Endothelial cell of umbilical vein (primary cell): ENCODE results near the gene CRELD2. TPM values are rescaled to one million over a fixed set of nuclear protein-coding genes. Genes with fewer than 3 reads are reported as not detected.

Source experiments
- BruUV-seq: library from RNA; stranded (reverse); fragments of 400-500 nt; replicated peaks from 2 replicates; lab custom pipeline; 2021; lab: Mats Ljungman, UMichigan
- CTCF ChIA-PET: fragments of 300-600, 350-600 bp; sonication (Branson Sonifier 250); formaldehyde crosslinking; loops from one replicate; lab custom pipeline; 2021; ENCODE audit warnings: antibody characterized with exemption, inconsistent platforms; lab: Charles Lee
- POLR2A ChIA-PET: fragments of 300-600, 350-600 bp; sonication (Branson Sonifier 250); formaldehyde crosslinking; loops from one replicate; lab custom pipeline; 2021; ENCODE audit warnings: antibody characterized with exemption, inconsistent platforms; lab: Charles Lee
- DNase-seq: peaks from one replicate; pipeline ENCODE4 v3.0.0-alpha.2; 2011; ENCODE audit warnings: low read depth, low spot score
- FAIRE-seq: peaks from 2 replicates; lab custom pipeline; 2011; peaks lifted over from hg19 to GRCh38; lab: Jason Lieb, UNC
- H2AFZ ChIP-seq: 2 replicates; pipeline ENCODE4 v1.6.0; 2012; ENCODE audit warnings: low read depth, low read length, control low read depth, inconsistent platforms
- H3K27ac ChIP-seq: 2 replicates; pipeline ENCODE4 v1.5.1; 2011; ENCODE audit warnings: low read depth, mild to moderate bottlenecking, control low read depth, low read length, moderate library complexity; ENCODE audit not compliant: insufficient read depth
- H3K27me3 ChIP-seq, 2 experiments: 2 replicates each; pipeline versions ENCODE4 v1.6.0 to v1.6.1; 2011; ENCODE audit warnings: low read length in 2 of 2, mixed read lengths in 1 of 2; ENCODE audit not compliant: control insufficient read depth in 2 of 2, insufficient read depth in 2 of 2
- H3K36me3 ChIP-seq, 2 experiments: 2 replicates in 1 of 2; 3 replicates in 1 of 2; pipeline ENCODE4 v1.5.1; 2011; ENCODE audit warnings: low read length in 2 of 2, mild to moderate bottlenecking in 1 of 2, moderate library complexity in 1 of 2; ENCODE audit not compliant: control insufficient read depth in 2 of 2, insufficient read depth in 2 of 2; ENCODE audit errors: extremely low read depth in 1 of 2
- H3K4me1 ChIP-seq: 3 replicates; pipeline ENCODE4 v1.5.1; 2011; ENCODE audit warnings: mild to moderate bottlenecking, low read length; ENCODE audit not compliant: control insufficient read depth, insufficient read depth; ENCODE audit errors: extremely low read depth
- H3K4me2 ChIP-seq: 2 replicates; pipeline ENCODE4 v1.6.1; 2011; ENCODE audit warnings: low read length, control low read depth, mixed read lengths; ENCODE audit not compliant: insufficient read depth
- H3K4me3 ChIP-seq, 3 experiments: fragments of 200-600 bp in 1 of 3; sonication (generic), shearing (Covaris generic) in 1 of 3; replicated peaks in 1 of 3; 2 replicates each; pipeline ENCODE4 v1.5.1; 2011 to 2016; ENCODE audit warnings: control low read depth in 3 of 3, low read length in 3 of 3, mild to moderate bottlenecking in 2 of 3, inconsistent platforms in 1 of 3, low read depth in 1 of 3, moderate library complexity in 1 of 3; ENCODE audit not compliant: insufficient read depth in 1 of 3
- H3K79me2 ChIP-seq: 2 replicates; pipeline ENCODE4 v1.6.0; 2012; ENCODE audit warnings: low read length, inconsistent platforms; ENCODE audit not compliant: control insufficient read depth, insufficient read depth
- H3K9ac ChIP-seq: replicated peaks from 2 replicates; pipeline ENCODE3; 2011; ENCODE audit warnings: low read length, control low read depth; ENCODE audit not compliant: insufficient read depth; ENCODE audit errors: extremely low read depth
- H3K9me1 ChIP-seq: replicated peaks from 3 replicates; pipeline ENCODE4 v1.6.0; 2011; ENCODE audit warnings: mild to moderate bottlenecking, low read length; ENCODE audit not compliant: control insufficient read depth, insufficient read depth; ENCODE audit errors: extremely low read depth
- H3K9me3 ChIP-seq: replicated peaks from 2 replicates; pipeline ENCODE4 v1.5.1; 2012; ENCODE audit warnings: low read length, inconsistent platforms; ENCODE audit not compliant: control insufficient read depth, insufficient read depth
- H4K20me1 ChIP-seq: replicated peaks from 2 replicates; pipeline ENCODE3; 2011; ENCODE audit warnings: mild to moderate bottlenecking, low read length; ENCODE audit not compliant: control insufficient read depth, insufficient read depth; ENCODE audit errors: extremely low read depth
- EZH2 ChIP-seq: IDR thresholded peaks from 2 replicates; pipeline ENCODE4 v1.6.1; 2012; ENCODE audit warnings: borderline replicate concordance, low read depth, mild to moderate bottlenecking, moderate library complexity, low read length, inconsistent platforms; ENCODE audit not compliant: severe bottlenecking
- FOS ChIP-seq: IDR thresholded peaks from 2 replicates; pipeline ENCODE4 v1.6.1; 2011; ENCODE audit warnings: mild to moderate bottlenecking, low read length, moderate library complexity, borderline replicate concordance; ENCODE audit not compliant: insufficient read depth
- GATA2 ChIP-seq: IDR thresholded peaks from 2 replicates; pipeline ENCODE4 v1.7.0; 2011; ENCODE audit warnings: low read depth, mild to moderate bottlenecking, moderate library complexity, mixed read lengths, low read length; ENCODE audit not compliant: insufficient read length, insufficient read depth
- JUN ChIP-seq: IDR thresholded peaks from 2 replicates; pipeline ENCODE4 v1.6.1; 2011; ENCODE audit warnings: borderline replicate concordance, low read depth; ENCODE audit not compliant: insufficient read length, insufficient read depth
- MAX ChIP-seq: IDR thresholded peaks from 2 replicates; pipeline ENCODE4 v1.6.1; 2011; ENCODE audit not compliant: insufficient read depth, insufficient read length
- MYC ChIP-seq: IDR thresholded peaks from one replicate; pipeline ENCODE4 v1.6.1; 2011; ENCODE audit warnings: mild to moderate bottlenecking, low read depth, low read length
- POLR2A ChIP-seq: IDR thresholded peaks from 2 replicates; pipeline ENCODE4 v1.6.1; 2012; ENCODE audit warnings: low read depth, mild to moderate bottlenecking, control low read depth, low read length
- POLR2AphosphoS5 ChIP-seq: IDR thresholded peaks from 2 replicates; pipeline ENCODE4 v1.6.1; 2012; ENCODE audit warnings: low read depth, mild to moderate bottlenecking, control low read depth, low read length, moderate library complexity; ENCODE audit not compliant: insufficient read depth
- dilution Hi-C: fragments of 300-500 bp; cut with MboI; formaldehyde crosslinking; loops from one replicate; pipeline ENCODE4 v1.15.0; 2019; ENCODE audit warnings: low sequenced_read_pairs; ENCODE audit not compliant: extremely low pct_ligation_motif_present
- intact Hi-C: fragments of 100-400 bp; cut with micrococcal nuclease; formaldehyde crosslinking; loops from one replicate; pipeline ENCODE4 v1.10.0; 2022
- polyA plus RNA-seq, 4 experiments: library from polyadenylated mRNA; depleted of rRNA in 3 of 4; stranded (reverse) in 3 of 4; unstranded in 1 of 4; fragments of >200 nt; gene quantifications; 2 replicates each; pipeline versions ENCODE4 v1.2.1 to v1.2.3, GENCODE V29; 2011 to 2012; ENCODE audit warnings: missing spikeins in 1 of 4
- total RNA-seq: library from RNA; stranded (reverse); gene quantifications from 2 replicates; pipeline ENCODE4 v1.2.3, GENCODE V29; 2021
- TF ChIP-seq, protein P1 (sequence below), 2 donors: IDR thresholded peaks; 1 replicate in 1 of 2; 2 replicates in 1 of 2; pipeline ENCODE4 v1.5.1; 2011; ENCODE audit warnings: low read length in 2 of 2, mild to moderate bottlenecking in 2 of 2, moderate library complexity in 2 of 2, control low read depth in 1 of 2, inconsistent platforms in 1 of 2, low read depth in 1 of 2; ENCODE audit not compliant: insufficient read depth in 1 of 2; ENCODE audit errors: extremely low read depth in 1 of 2

The CRELD2 gene
- total and polyA plus RNA-seq, 2 donors (not counting 3 experiments of a cell fraction or from before 2014, with no cell fraction given) = 71.0 to 86.3 TPM

DNA sequence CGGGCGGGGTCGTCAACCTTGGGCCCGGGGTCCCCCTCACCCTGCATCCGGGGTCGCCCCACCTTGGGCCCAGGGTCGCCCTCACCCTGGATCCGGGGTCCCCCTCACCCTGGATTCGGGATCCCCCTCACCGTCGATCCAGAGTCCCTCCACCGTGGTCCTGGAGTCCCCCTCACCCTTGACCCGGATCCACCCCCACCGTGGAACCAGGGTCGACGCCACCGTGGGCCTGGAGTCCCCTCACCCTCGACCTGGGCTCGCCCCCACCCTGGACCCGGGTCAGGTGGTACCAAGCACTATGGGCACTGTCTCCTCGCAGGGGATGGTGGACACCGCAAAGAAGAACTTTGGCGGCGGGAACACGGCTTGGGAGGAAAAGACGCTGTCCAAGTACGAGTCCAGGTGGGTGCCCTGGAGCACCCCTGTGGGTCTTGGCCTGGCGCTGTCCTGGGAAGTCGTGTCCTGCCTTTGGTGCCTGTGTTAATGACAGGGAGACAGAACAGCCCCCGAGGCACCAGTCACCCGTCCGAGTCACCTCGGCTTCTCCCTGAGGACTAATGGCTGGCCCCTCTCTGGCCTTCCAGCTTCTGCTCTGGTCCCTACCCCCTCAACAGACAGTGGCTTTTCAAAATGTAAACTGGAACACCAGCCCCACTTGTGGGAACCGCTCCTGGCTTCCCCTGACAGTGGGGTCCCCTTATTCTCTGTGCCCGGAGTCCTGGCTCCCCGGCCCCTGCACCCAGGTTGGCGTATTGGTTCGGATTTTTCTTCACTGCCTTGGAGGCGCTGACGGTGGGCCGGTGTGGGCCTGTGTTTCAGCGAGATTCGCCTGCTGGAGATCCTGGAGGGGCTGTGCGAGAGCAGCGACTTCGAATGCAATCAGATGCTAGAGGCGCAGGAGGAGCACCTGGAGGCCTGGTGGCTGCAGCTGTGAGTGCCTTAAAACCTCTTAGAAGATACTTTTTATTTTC is 762 bp downstream of the CRELD2 start:
- dilution Hi-C loops = no loop called here
- Histone ChIP-seq H3K4me3 (peak overlapping the region; percentile 48 to 67 (median 62)), H3K36me3 (peaks cover 2 to 8% of the 10 kb centered on the region in 2 experiments), H3K27ac (peak overlapping the region; percentile 25), H2AFZ (peak overlapping the region; percentile 85), H3K9me3 (no peaks in the 10 kb centered on the region), H3K9me1 (no peaks in the 10 kb centered on the region), H3K4me2 (peak overlapping the region; percentile 81), H3K79me2 (peaks cover 4% of the 10 kb centered on the region), H3K4me1 (peaks cover 14% of the 10 kb centered on the region), H4K20me1 (no peaks in the 10 kb centered on the region), H3K9ac (peak overlapping the region; percentile 73), H3K27me3 (no peaks in the 10 kb centered on the region)
- TF ChIP-seq JUN (no peak), FOS (no peak), POLR2AphosphoS5 (no peak), GATA2 (no peak), POLR2A (no peak), EZH2 (no peak), MYC (no peak), MAX (no peak)
- TF ChIP-seq, protein P1, sequence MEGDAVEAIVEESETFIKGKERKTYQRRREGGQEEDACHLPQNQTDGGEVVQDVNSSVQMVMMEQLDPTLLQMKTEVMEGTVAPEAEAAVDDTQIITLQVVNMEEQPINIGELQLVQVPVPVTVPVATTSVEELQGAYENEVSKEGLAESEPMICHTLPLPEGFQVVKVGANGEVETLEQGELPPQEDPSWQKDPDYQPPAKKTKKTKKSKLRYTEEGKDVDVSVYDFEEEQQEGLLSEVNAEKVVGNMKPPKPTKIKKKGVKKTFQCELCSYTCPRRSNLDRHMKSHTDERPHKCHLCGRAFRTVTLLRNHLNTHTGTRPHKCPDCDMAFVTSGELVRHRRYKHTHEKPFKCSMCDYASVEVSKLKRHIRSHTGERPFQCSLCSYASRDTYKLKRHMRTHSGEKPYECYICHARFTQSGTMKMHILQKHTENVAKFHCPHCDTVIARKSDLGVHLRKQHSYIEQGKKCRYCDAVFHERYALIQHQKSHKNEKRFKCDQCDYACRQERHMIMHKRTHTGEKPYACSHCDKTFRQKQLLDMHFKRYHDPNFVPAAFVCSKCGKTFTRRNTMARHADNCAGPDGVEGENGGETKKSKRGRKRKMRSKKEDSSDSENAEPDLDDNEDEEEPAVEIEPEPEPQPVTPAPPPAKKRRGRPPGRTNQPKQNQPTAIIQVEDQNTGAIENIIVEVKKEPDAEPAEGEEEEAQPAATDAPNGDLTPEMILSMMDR (IDR thresholded peaks at IDR 0.05; ENCODE audit: extremely low read depth in 1 of 2, insufficient read depth in 1 of 2, low read depth in 1 of 2, low read length in 2 of 2) = no peak
- POLR2A ChIA-PET = interaction anchor here (1.5 kb wide), 1 partner anchor 201 kb away, joined by 3 read pairs; no protein-coding TSS in a partner anchor
- peak; percentile 50 for FAIRE-seq
- DNase-seq = no peak
- BruUV-seq = TSS peak; percentile 30
- CTCF ChIA-PET = interaction anchor here (0.9 to 1.5 kb wide), 2 partner anchors 47 to 111 kb away, joined by 3 to 6 read pairs; no protein-coding TSS in a partner anchor
- intact Hi-C loops = loop anchor here (1.0 kb wide), 4 partner anchors 41 to 152 kb away; partner anchors contain the start of genes BRD1, PIM3 and ZBED4
